Neural progenitor cell (in vitro differentiated cells): ENCODE measurements around the gene FOLR1. TPM values are rescaled to one million over a fixed set of nuclear protein-coding genes. Genes with fewer than 3 reads are reported as not detected.
A peak's percentile ranks its signal among the peaks of the same experiment; 100 is the strongest.

ENCODE experiments used
- DNase-seq: peaks from one replicate; pipeline ENCODE4 v3.0.0-alpha.2; 2016; ENCODE audit warnings: low spot score
- H2AFZ ChIP-seq: fragments of 200-600 bp; sonication (generic); replicated peaks from 2 replicates; pipeline ENCODE4 v1.6.1; 2016; ENCODE audit warnings: antibody characterized with exemption
- H3F3A ChIP-seq: fragments of 200-600 bp; sonication (generic); 2 replicates; pipeline ENCODE4 v1.6.1; 2016; ENCODE audit warnings: antibody characterized with exemption, low read depth
- H3K27ac ChIP-seq: fragments of 200-600 bp; sonication (generic); 2 replicates; pipeline ENCODE4 v1.5.1; 2016; ENCODE audit warnings: mild to moderate bottlenecking
- H3K27me3 ChIP-seq: fragments of 200-600 bp; sonication (generic); 2 replicates; pipeline ENCODE4 v1.6.1; 2016; ENCODE audit warnings: mild to moderate bottlenecking, moderate library complexity
- H3K36me3 ChIP-seq: fragments of 200-600 bp; sonication (generic); 2 replicates; pipeline ENCODE4 v1.5.1; 2016
- H3K4me1 ChIP-seq: fragments of 200-600 bp; sonication (generic); 2 replicates; pipeline ENCODE4 v1.6.1; 2016; ENCODE audit warnings: mixed run types
- H3K4me2 ChIP-seq: fragments of 200-600 bp; sonication (generic); 2 replicates; pipeline ENCODE4 v1.6.1; 2016
- H3K4me3 ChIP-seq: fragments of 200-600 bp; sonication (generic); 2 replicates; pipeline ENCODE4 v1.5.1; 2016
- H3K79me2 ChIP-seq: fragments of 200-600 bp; sonication (generic); 2 replicates; pipeline ENCODE4 v1.6.1; 2016; ENCODE audit warnings: low read depth
- H3K9ac ChIP-seq: fragments of 200-600 bp; sonication (generic); 2 replicates; pipeline ENCODE4 v1.6.1; 2016
- H3K9me3 ChIP-seq: fragments of 200-600 bp; sonication (generic); 2 replicates; pipeline ENCODE4 v1.5.1; 2016; ENCODE audit warnings: low read depth
- H4K20me1 ChIP-seq: fragments of 200-600 bp; sonication (generic); 2 replicates; pipeline ENCODE4 v1.6.1; 2016; ENCODE audit warnings: low read depth
- H3K27ac Mint-ChIP-seq: 3 replicates; pipeline ENCODE4 v1.8.0; 2021; ENCODE audit warnings: mixed read lengths
- H3K27me3 Mint-ChIP-seq: 2 replicates; pipeline ENCODE4 v1.8.0; 2022; ENCODE audit warnings: low read depth, mild to moderate bottlenecking, inconsistent platforms, moderate library complexity, mixed read lengths; ENCODE audit not compliant: insufficient read depth
- H3K36me3 Mint-ChIP-seq: 3 replicates; pipeline ENCODE4 v1.8.0; 2021; ENCODE audit warnings: mixed read lengths
- H3K4me1 Mint-ChIP-seq: 3 replicates; pipeline ENCODE4 v1.8.0; 2021; ENCODE audit warnings: mixed read lengths
- H3K4me3 Mint-ChIP-seq: 3 replicates; pipeline ENCODE4 v1.8.0; 2021; ENCODE audit warnings: mild to moderate bottlenecking, moderate library complexity, mixed read lengths
- H3K9me3 Mint-ChIP-seq: 3 replicates; pipeline ENCODE4 v1.8.0; 2020; ENCODE audit warnings: mixed read lengths
- EZH2 ChIP-seq: fragments of 200-600 bp; sonication (generic); IDR thresholded peaks from 2 replicates; pipeline ENCODE4 v1.6.1; 2017; ENCODE audit warnings: antibody characterized with exemption, mild to moderate bottlenecking, moderate library complexity
- EZH2phosphoT487 ChIP-seq: fragments of 200-600 bp; sonication (generic); IDR thresholded peaks from 2 replicates; pipeline ENCODE4 v1.6.1; 2017; ENCODE audit warnings: antibody characterized with exemption
- total RNA-seq: library from RNA; depleted of rRNA; stranded (reverse); fragments of >200 nt; gene quantifications from 2 replicates; pipeline ENCODE4 v1.2.3, GENCODE V29; 2015; ENCODE audit warnings: low replicate concordance
- TF ChIP-seq, protein P1 (sequence below): fragments of 200-600 bp; sonication (generic); IDR thresholded peaks from 2 replicates; pipeline ENCODE4 v1.5.1; 2017; ENCODE audit warnings: antibody characterized with exemption, mild to moderate bottlenecking

FOLR1 gene
- total RNA-seq, 1 donor from 2014 or later, result 3.6 TPM

DNA sequence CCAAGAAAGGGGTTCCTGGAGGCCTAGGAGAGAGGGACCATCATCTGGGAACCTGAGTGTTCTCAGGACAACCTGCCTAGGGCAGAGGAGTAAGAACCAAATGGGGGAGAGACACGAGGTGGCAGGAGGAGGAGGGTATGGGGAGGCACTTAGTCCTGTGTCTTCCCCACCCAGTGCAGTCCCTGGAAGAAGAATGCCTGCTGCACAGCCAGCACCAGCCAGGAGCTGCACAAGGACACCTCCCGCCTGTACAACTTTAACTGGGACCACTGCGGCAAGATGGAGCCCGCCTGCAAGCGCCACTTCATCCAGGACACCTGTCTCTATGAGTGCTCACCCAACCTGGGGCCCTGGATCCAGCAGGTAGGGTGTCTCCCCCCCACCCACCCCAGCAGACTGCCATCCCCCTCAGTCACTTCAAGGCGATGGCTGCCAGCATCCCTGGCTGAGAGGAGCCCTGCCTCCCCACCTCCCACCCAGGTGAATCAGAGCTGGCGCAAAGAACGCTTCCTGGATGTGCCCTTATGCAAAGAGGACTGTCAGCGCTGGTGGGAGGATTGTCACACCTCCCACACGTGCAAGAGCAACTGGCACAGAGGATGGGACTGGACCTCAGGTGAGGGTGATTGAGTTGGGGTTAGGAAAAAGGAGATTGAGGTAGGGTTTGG is 28.9 kb downstream of the FOLR1 start:
- H3K27ac ChIP-seq, result no peak overlapping the region
- Mint-ChIP-seq H3K27ac (no peak overlapping the region), H3K9me3 (no peaks in the 10 kb centered on the region), H3K27me3 (peaks cover 14% of the 10 kb centered on the region), H3K4me1 (peaks cover 13% of the 10 kb centered on the region), H3K36me3 (no peaks in the 10 kb centered on the region), H3K4me3 (peak overlapping the region; percentile 55)
- peaks cover 11% of the 10 kb centered on the region for H3K79me2 ChIP-seq
- no peak overlapping the region for H3K9ac ChIP-seq
- DNase-seq, result no peak
- peaks cover 4% of the 10 kb centered on the region for H3K4me1 ChIP-seq
- no peak overlapping the region for H3K4me2 ChIP-seq
- H3K4me3 ChIP-seq, result no peak overlapping the region
- H3K36me3 ChIP-seq, result no peaks in the 10 kb centered on the region
- no peaks in the 10 kb centered on the region for H3K27me3 ChIP-seq
- TF ChIP-seq EZH2 (no peak), EZH2phosphoT487 (no peak)
- TF ChIP-seq, protein P1, sequence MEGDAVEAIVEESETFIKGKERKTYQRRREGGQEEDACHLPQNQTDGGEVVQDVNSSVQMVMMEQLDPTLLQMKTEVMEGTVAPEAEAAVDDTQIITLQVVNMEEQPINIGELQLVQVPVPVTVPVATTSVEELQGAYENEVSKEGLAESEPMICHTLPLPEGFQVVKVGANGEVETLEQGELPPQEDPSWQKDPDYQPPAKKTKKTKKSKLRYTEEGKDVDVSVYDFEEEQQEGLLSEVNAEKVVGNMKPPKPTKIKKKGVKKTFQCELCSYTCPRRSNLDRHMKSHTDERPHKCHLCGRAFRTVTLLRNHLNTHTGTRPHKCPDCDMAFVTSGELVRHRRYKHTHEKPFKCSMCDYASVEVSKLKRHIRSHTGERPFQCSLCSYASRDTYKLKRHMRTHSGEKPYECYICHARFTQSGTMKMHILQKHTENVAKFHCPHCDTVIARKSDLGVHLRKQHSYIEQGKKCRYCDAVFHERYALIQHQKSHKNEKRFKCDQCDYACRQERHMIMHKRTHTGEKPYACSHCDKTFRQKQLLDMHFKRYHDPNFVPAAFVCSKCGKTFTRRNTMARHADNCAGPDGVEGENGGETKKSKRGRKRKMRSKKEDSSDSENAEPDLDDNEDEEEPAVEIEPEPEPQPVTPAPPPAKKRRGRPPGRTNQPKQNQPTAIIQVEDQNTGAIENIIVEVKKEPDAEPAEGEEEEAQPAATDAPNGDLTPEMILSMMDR, result no peak
- no peak overlapping the region for H2AFZ ChIP-seq
- H4K20me1 ChIP-seq, result peaks cover 4% of the 10 kb centered on the region
- H3K9me3 ChIP-seq, result no peaks in the 10 kb centered on the region
- peaks cover 19% of the 10 kb centered on the region for H3F3A ChIP-seq

- H3K4me3 Mint-ChIP-seq, result no peak overlapping the region
- H3K4me1 Mint-ChIP-seq, result peaks cover 18% of the 10 kb centered on the region
- H4K20me1 ChIP-seq, result peaks cover 11% of the 10 kb centered on the region
- TF ChIP-seq EZH2, result no peak
- TF ChIP-seq EZH2phosphoT487, result no peak
- TF ChIP-seq, protein P1, result no peak
- H3K27ac Mint-ChIP-seq, result no peak overlapping the region
- H3K27me3 ChIP-seq, result no peaks in the 10 kb centered on the region
- peaks cover 19% of the 10 kb centered on the region for H3F3A ChIP-seq
- no peaks in the 10 kb centered on the region for H3K36me3 ChIP-seq
- H3K79me2 ChIP-seq, result peaks cover 18% of the 10 kb centered on the region
- H2AFZ ChIP-seq, result peak overlapping the region; percentile 48
- H3K9me3 Mint-ChIP-seq, result no peaks in the 10 kb centered on the region
- no peak overlapping the region for H3K4me2 ChIP-seq
- no peak overlapping the region for H3K4me3 ChIP-seq
- no peak overlapping the region for H3K27ac ChIP-seq
- no peaks in the 10 kb centered on the region for H3K9me3 ChIP-seq
- peaks cover 13% of the 10 kb centered on the region for H3K27me3 Mint-ChIP-seq
- H3K36me3 Mint-ChIP-seq, result no peaks in the 10 kb centered on the region
- no peak overlapping the region for H3K9ac ChIP-seq
- no peak for DNase-seq
- peaks cover 5% of the 10 kb centered on the region for H3K4me1 ChIP-seq
These were observed 29.6 kb downstream of the FOLR1 start for GRCh38 chr11:72221386-72222075.

- peak; percentile 18 for DNase-seq
- Histone ChIP-seq H3F3A (peaks cover 19% of the 10 kb centered on the region), H3K4me2 (peak overlapping the region; percentile 97), H4K20me1 (peaks cover 18% of the 10 kb centered on the region), H2AFZ (peak overlapping the region; percentile 48), H3K27me3 (no peaks in the 10 kb centered on the region), H3K36me3 (no peaks in the 10 kb centered on the region), H3K79me2 (peaks cover 26% of the 10 kb centered on the region), H3K4me1 (peaks cover 5% of the 10 kb centered on the region), H3K4me3 (peak overlapping the region; percentile 87), H3K9ac (no peak overlapping the region), H3K27ac (no peak overlapping the region), H3K9me3 (no peaks in the 10 kb centered on the region)
- H3K27ac Mint-ChIP-seq, result peak overlapping the region; percentile 39
- no peaks in the 10 kb centered on the region for H3K9me3 Mint-ChIP-seq
- TF ChIP-seq EZH2 (no peak), EZH2phosphoT487 (no peak)
- TF ChIP-seq, protein P1, result no peak
- H3K27me3 Mint-ChIP-seq, result peaks cover 10% of the 10 kb centered on the region
- H3K4me3 Mint-ChIP-seq, result peak overlapping the region; percentile 86
- peaks cover 23% of the 10 kb centered on the region for H3K4me1 Mint-ChIP-seq
- no peaks in the 10 kb centered on the region for H3K36me3 Mint-ChIP-seq
These were observed 30.4 kb downstream of the FOLR1 start for GRCh38 chr11:72222106-72222891.
